PC-9 (cell line): ENCODE data around the gene TACR2.

Source experiments
- CTCF ChIP-seq: fragments of 200-600 bp; sonication (generic); conservative IDR thresholded peaks from 2 replicates; pipeline ENCODE4 v1.6.1; 2017; ENCODE audit warnings: mixed run types, antibody characterized with exemption, mild to moderate bottlenecking, moderate library complexity
- EZH2 ChIP-seq: fragments of 200-600 bp; sonication (generic); IDR thresholded peaks from 2 replicates; pipeline ENCODE4 v1.8.0; 2017; ENCODE audit warnings: antibody characterized with exemption, low read depth

- TF ChIP-seq CTCF (no peak), EZH2 (no peak)
Measured at GRCh38 chr10:69459893-69460575, 43.3 kb upstream of the TACR2 start.
